ENCODE measurements around the gene OR52N5. TPM values are rescaled to one million over a fixed set of nuclear protein-coding genes. Genes with fewer than 3 reads are reported as not detected.

The OR52N5 gene
- total and polyA plus RNA-seq, 9 donors = 0.11 TPM; not detected in 8

- DNase-seq = no peak
- H3K4me1 ChIP-seq (ENCODE audit: insufficient read depth) = no peaks in the 10 kb centered on the region
- TF ChIP-seq POLR2A (IDR thresholded peaks at IDR 0.05) = no peak
- TF ChIP-seq, protein P1, sequence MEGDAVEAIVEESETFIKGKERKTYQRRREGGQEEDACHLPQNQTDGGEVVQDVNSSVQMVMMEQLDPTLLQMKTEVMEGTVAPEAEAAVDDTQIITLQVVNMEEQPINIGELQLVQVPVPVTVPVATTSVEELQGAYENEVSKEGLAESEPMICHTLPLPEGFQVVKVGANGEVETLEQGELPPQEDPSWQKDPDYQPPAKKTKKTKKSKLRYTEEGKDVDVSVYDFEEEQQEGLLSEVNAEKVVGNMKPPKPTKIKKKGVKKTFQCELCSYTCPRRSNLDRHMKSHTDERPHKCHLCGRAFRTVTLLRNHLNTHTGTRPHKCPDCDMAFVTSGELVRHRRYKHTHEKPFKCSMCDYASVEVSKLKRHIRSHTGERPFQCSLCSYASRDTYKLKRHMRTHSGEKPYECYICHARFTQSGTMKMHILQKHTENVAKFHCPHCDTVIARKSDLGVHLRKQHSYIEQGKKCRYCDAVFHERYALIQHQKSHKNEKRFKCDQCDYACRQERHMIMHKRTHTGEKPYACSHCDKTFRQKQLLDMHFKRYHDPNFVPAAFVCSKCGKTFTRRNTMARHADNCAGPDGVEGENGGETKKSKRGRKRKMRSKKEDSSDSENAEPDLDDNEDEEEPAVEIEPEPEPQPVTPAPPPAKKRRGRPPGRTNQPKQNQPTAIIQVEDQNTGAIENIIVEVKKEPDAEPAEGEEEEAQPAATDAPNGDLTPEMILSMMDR (IDR thresholded peaks at IDR 0.05) = no peak
- TF ChIP-seq EP300 (IDR thresholded peaks at IDR 0.05) = no peak
- intact Hi-C loops (cut with DNase I) = no loop called here
- H3K36me3 ChIP-seq = no peaks in the 10 kb centered on the region
- H3K4me3 ChIP-seq = no peak overlapping the region
- no peaks in the 10 kb centered on the region for H3K27me3 ChIP-seq
- H3K27ac ChIP-seq = no peak overlapping the region
- no peaks in the 10 kb centered on the region for H3K9me3 ChIP-seq
- WGBS, 3 donors = 66 to 84% (median 80%) methylated on average over 6 of the region's 6 CpGs
Observed at GRCh38 chr11:5737670-5738392, 45.3 kb downstream of the OR52N5 start.

DNA sequence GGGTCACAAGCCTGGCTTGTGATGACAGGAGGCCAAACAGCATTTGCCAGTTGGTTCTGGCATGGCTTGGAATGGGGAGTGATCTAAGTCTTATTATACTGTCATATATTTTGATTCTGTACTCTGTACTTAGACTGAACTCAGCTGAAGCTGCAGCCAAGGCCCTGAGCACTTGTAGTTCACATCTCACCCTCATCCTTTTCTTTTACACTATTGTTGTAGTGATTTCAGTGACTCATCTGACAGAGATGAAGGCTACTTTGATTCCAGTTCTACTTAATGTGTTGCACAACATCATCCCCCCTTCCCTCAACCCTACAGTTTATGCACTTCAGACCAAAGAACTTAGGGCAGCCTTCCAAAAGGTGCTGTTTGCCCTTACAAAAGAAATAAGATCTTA is 46.1 kb downstream of the OR52N5 start:
- no peaks in the 10 kb centered on the region for H3K9me3 ChIP-seq

GRCh38 chr11:5736396-5736795 is 46.8 kb downstream of the OR52N5 start, which contains the start of gene OR56B1:
Gene OR56B1, plus strand, starts transcription at chr11:5736448. Its CDS starts 69 bp downstream, at chr11:5736517.
- TF ChIP-seq EP300 (IDR thresholded peaks at IDR 0.05) = no peak
- TF ChIP-seq POLR2A (IDR thresholded peaks at IDR 0.05) = no peak
- TF ChIP-seq, protein P1 (IDR thresholded peaks at IDR 0.05) = no peak
- Histone ChIP-seq H3K27me3 (no peaks in the 10 kb centered on the region), H3K4me1 (ENCODE audit: insufficient read depth) (no peaks in the 10 kb centered on the region), H3K36me3 (no peaks in the 10 kb centered on the region), H3K4me3 (no peak within 1 kb of the TSS), H3K9me3 (no peaks in the 10 kb centered on the region), H3K27ac (no peak within 1 kb of the TSS)
- DNase-seq = no peak
- 75 to 87% (median 79%) methylated on average over 1 of the region's 1 CpG for WGBS, 3 donors
- intact Hi-C loops (cut with DNase I) = no loop called here

More for the DNA sequence above, 46.1 kb downstream of the OR52N5 start:
- Histone ChIP-seq H3K4me1 (ENCODE audit: insufficient read depth) (no peaks in the 10 kb centered on the region), H3K27ac (no peak overlapping the region), H3K4me3 (no peak overlapping the region), H3K36me3 (no peaks in the 10 kb centered on the region), H3K27me3 (no peaks in the 10 kb centered on the region)
- no peak for DNase-seq
- TF ChIP-seq, protein P1 (IDR thresholded peaks at IDR 0.05) = no peak
- TF ChIP-seq EP300 (IDR thresholded peaks at IDR 0.05) (no peak), POLR2A (IDR thresholded peaks at IDR 0.05) (no peak)
- intact Hi-C loops (cut with DNase I) = no loop called here

DNA sequence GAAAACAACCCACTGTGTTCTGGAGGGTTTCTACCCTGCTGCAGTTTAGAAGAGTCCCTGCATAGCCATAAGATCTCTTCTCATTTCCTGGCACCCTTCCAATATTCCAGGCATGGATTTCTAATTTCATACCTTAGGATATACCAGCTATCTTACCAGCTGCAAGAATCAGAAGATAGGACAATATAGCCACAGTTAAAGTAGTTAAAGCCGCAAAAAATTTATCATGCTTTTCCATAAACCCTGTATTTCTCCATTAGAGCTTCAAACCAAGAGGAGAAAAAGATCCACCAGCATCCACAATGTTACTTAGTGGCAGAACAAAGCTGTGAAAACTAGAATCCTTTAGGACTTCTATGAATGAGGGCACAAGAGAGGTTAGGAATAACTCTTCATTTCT is 55.5 kb downstream of the OR52N5 start:
- no peaks in the 10 kb centered on the region for H3K27me3 ChIP-seq

More for the DNA sequence above, 55.5 kb downstream of the OR52N5 start:
- Histone ChIP-seq H3K27ac (no peak overlapping the region), H3K36me3 (no peaks in the 10 kb centered on the region), H3K9me3 (no peaks in the 10 kb centered on the region), H3K4me1 (ENCODE audit: insufficient read depth) (no peaks in the 10 kb centered on the region), H3K4me3 (no peak overlapping the region)
- intact Hi-C loops (cut with DNase I) = no loop called here
- no peak for TF ChIP-seq EP300 (IDR thresholded peaks at IDR 0.05)
- TF ChIP-seq, protein P1 (IDR thresholded peaks at IDR 0.05) = no peak
- no peak for TF ChIP-seq POLR2A (IDR thresholded peaks at IDR 0.05)
- WGBS, 3 donors = 67 to 93% (median 86%) methylated on average over 1 of the region's 1 CpG
- DNase-seq = no peak

All from ovary (tissue), 9 donors.